Endothelial cell of umbilical vein (primary cell): ENCODE data around the gene FST. TPM values are rescaled to one million over a fixed set of nuclear protein-coding genes. Genes with fewer than 3 reads are reported as not detected.

Experiments
- BruUV-seq: library from RNA; stranded (reverse); fragments of 400-500 nt; replicated peaks from 2 replicates; lab custom pipeline; 2021; lab: Mats Ljungman, UMichigan
- CTCF ChIA-PET: fragments of 300-600, 350-600 bp; sonication (Branson Sonifier 250); formaldehyde crosslinking; loops from one replicate; lab custom pipeline; 2021; ENCODE audit warnings: antibody characterized with exemption, inconsistent platforms; lab: Charles Lee
- POLR2A ChIA-PET: fragments of 300-600, 350-600 bp; sonication (Branson Sonifier 250); formaldehyde crosslinking; loops from one replicate; lab custom pipeline; 2021; ENCODE audit warnings: antibody characterized with exemption, inconsistent platforms; lab: Charles Lee
- DNase-seq: peaks from one replicate; pipeline ENCODE4 v3.0.0-alpha.2; 2011; ENCODE audit warnings: low read depth, low spot score
- FAIRE-seq: peaks from 2 replicates; lab custom pipeline; 2011; peaks lifted over from hg19 to GRCh38; lab: Jason Lieb, UNC
- H2AFZ ChIP-seq: 2 replicates; pipeline ENCODE4 v1.6.0; 2012; ENCODE audit warnings: low read depth, low read length, control low read depth, inconsistent platforms
- H3K27ac ChIP-seq: 2 replicates; pipeline ENCODE4 v1.5.1; 2011; ENCODE audit warnings: low read depth, mild to moderate bottlenecking, control low read depth, low read length, moderate library complexity; ENCODE audit not compliant: insufficient read depth
- H3K27me3 ChIP-seq, 2 experiments: 2 replicates each; pipeline versions ENCODE4 v1.6.0 to v1.6.1; 2011; ENCODE audit warnings: low read length in 2 of 2, mixed read lengths in 1 of 2; ENCODE audit not compliant: control insufficient read depth in 2 of 2, insufficient read depth in 2 of 2
- H3K36me3 ChIP-seq, 2 experiments: 2 replicates in 1 of 2; 3 replicates in 1 of 2; pipeline ENCODE4 v1.5.1; 2011; ENCODE audit warnings: low read length in 2 of 2, mild to moderate bottlenecking in 1 of 2, moderate library complexity in 1 of 2; ENCODE audit not compliant: control insufficient read depth in 2 of 2, insufficient read depth in 2 of 2; ENCODE audit errors: extremely low read depth in 1 of 2
- H3K4me1 ChIP-seq: 3 replicates; pipeline ENCODE4 v1.5.1; 2011; ENCODE audit warnings: mild to moderate bottlenecking, low read length; ENCODE audit not compliant: control insufficient read depth, insufficient read depth; ENCODE audit errors: extremely low read depth
- H3K4me2 ChIP-seq: 2 replicates; pipeline ENCODE4 v1.6.1; 2011; ENCODE audit warnings: low read length, control low read depth, mixed read lengths; ENCODE audit not compliant: insufficient read depth
- H3K4me3 ChIP-seq, 3 experiments: fragments of 200-600 bp in 1 of 3; sonication (generic), shearing (Covaris generic) in 1 of 3; replicated peaks in 1 of 3; 2 replicates each; pipeline ENCODE4 v1.5.1; 2011 to 2016; ENCODE audit warnings: control low read depth in 3 of 3, low read length in 3 of 3, mild to moderate bottlenecking in 2 of 3, inconsistent platforms in 1 of 3, low read depth in 1 of 3, moderate library complexity in 1 of 3; ENCODE audit not compliant: insufficient read depth in 1 of 3
- H3K79me2 ChIP-seq: 2 replicates; pipeline ENCODE4 v1.6.0; 2012; ENCODE audit warnings: low read length, inconsistent platforms; ENCODE audit not compliant: control insufficient read depth, insufficient read depth
- H3K9ac ChIP-seq: replicated peaks from 2 replicates; pipeline ENCODE3; 2011; ENCODE audit warnings: low read length, control low read depth; ENCODE audit not compliant: insufficient read depth; ENCODE audit errors: extremely low read depth
- H3K9me1 ChIP-seq: replicated peaks from 3 replicates; pipeline ENCODE4 v1.6.0; 2011; ENCODE audit warnings: mild to moderate bottlenecking, low read length; ENCODE audit not compliant: control insufficient read depth, insufficient read depth; ENCODE audit errors: extremely low read depth
- H3K9me3 ChIP-seq: replicated peaks from 2 replicates; pipeline ENCODE4 v1.5.1; 2012; ENCODE audit warnings: low read length, inconsistent platforms; ENCODE audit not compliant: control insufficient read depth, insufficient read depth
- H4K20me1 ChIP-seq: replicated peaks from 2 replicates; pipeline ENCODE3; 2011; ENCODE audit warnings: mild to moderate bottlenecking, low read length; ENCODE audit not compliant: control insufficient read depth, insufficient read depth; ENCODE audit errors: extremely low read depth
- EZH2 ChIP-seq: IDR thresholded peaks from 2 replicates; pipeline ENCODE4 v1.6.1; 2012; ENCODE audit warnings: borderline replicate concordance, low read depth, mild to moderate bottlenecking, moderate library complexity, low read length, inconsistent platforms; ENCODE audit not compliant: severe bottlenecking
- FOS ChIP-seq: IDR thresholded peaks from 2 replicates; pipeline ENCODE4 v1.6.1; 2011; ENCODE audit warnings: mild to moderate bottlenecking, low read length, moderate library complexity, borderline replicate concordance; ENCODE audit not compliant: insufficient read depth
- GATA2 ChIP-seq: IDR thresholded peaks from 2 replicates; pipeline ENCODE4 v1.7.0; 2011; ENCODE audit warnings: low read depth, mild to moderate bottlenecking, moderate library complexity, mixed read lengths, low read length; ENCODE audit not compliant: insufficient read length, insufficient read depth
- JUN ChIP-seq: IDR thresholded peaks from 2 replicates; pipeline ENCODE4 v1.6.1; 2011; ENCODE audit warnings: borderline replicate concordance, low read depth; ENCODE audit not compliant: insufficient read length, insufficient read depth
- MYC ChIP-seq: IDR thresholded peaks from one replicate; pipeline ENCODE4 v1.6.1; 2011; ENCODE audit warnings: mild to moderate bottlenecking, low read depth, low read length
- POLR2A ChIP-seq: IDR thresholded peaks from 2 replicates; pipeline ENCODE4 v1.6.1; 2012; ENCODE audit warnings: low read depth, mild to moderate bottlenecking, control low read depth, low read length
- POLR2AphosphoS5 ChIP-seq: IDR thresholded peaks from 2 replicates; pipeline ENCODE4 v1.6.1; 2012; ENCODE audit warnings: low read depth, mild to moderate bottlenecking, control low read depth, low read length, moderate library complexity; ENCODE audit not compliant: insufficient read depth
- dilution Hi-C: fragments of 300-500 bp; cut with MboI; formaldehyde crosslinking; loops from one replicate; pipeline ENCODE4 v1.15.0; 2019; ENCODE audit warnings: low sequenced_read_pairs; ENCODE audit not compliant: extremely low pct_ligation_motif_present
- intact Hi-C: fragments of 100-400 bp; cut with micrococcal nuclease; formaldehyde crosslinking; loops from one replicate; pipeline ENCODE4 v1.10.0; 2022
- polyA plus RNA-seq, 4 experiments: library from polyadenylated mRNA; depleted of rRNA in 3 of 4; stranded (reverse) in 3 of 4; unstranded in 1 of 4; fragments of >200 nt; gene quantifications; 2 replicates each; pipeline versions ENCODE4 v1.2.1 to v1.2.3, GENCODE V29; 2011 to 2012; ENCODE audit warnings: missing spikeins in 1 of 4
- total RNA-seq: library from RNA; stranded (reverse); gene quantifications from 2 replicates; pipeline ENCODE4 v1.2.3, GENCODE V29; 2021
- TF ChIP-seq, protein P1 (sequence below), 2 donors: IDR thresholded peaks; 1 replicate in 1 of 2; 2 replicates in 1 of 2; pipeline ENCODE4 v1.5.1; 2011; ENCODE audit warnings: low read length in 2 of 2, mild to moderate bottlenecking in 2 of 2, moderate library complexity in 2 of 2, control low read depth in 1 of 2, inconsistent platforms in 1 of 2, low read depth in 1 of 2; ENCODE audit not compliant: insufficient read depth in 1 of 2; ENCODE audit errors: extremely low read depth in 1 of 2
- TF ChIP-seq, protein P2 (sequence below): IDR thresholded peaks from 2 replicates; pipeline ENCODE4 v1.6.1; 2011; ENCODE audit not compliant: insufficient read depth, insufficient read length

FST gene
- total and polyA plus RNA-seq, 2 donors (not counting 3 experiments of a cell fraction or from before 2014, with no cell fraction given): 20.8 to 46.0 TPM

DNA sequence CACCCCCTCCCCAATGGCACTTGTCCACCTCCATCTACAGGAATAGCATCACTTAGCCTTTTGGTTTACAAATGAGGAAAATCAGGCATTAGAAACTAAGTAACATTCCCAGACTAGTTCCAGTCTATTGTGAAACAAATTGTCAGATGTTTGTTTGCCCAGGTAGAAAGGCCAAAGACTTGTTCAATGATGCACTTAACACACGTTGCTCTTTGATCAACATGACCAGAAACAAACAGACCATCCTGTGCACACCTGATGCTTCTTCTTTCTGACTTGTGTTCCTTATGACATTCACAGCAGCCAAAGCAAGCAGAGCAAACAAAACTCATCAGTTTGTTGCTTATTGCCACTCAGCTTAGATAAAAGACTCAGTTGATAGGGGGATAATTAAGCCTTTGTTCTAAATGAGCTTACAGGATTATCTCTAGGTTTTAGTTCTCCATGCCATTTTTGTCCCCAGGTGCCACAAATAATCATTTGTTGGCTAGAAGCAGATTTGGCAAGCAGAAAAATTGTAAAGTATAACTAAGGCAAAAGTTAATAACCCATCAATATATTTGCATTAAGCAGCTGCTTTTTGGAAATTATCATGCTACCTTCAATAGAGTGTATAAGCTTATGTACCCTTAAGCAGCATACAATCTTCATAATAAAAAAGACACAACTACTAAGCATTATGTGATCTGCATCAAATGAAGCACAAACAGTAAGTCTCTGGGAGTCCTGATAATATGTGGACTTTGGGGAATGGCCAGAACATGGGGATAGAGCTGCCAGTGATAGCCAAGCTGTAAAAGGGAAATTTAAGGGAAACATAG is 26.3 kb upstream of the FST start:
- Histone ChIP-seq H3K4me2 (no peak overlapping the region), H2AFZ (no peak overlapping the region), H3K9me3 (no peaks in the 10 kb centered on the region), H3K36me3 (no peaks in the 10 kb centered on the region), H3K4me1 (no peaks in the 10 kb centered on the region), H3K4me3 (no peak overlapping the region), H3K79me2 (no peaks in the 10 kb centered on the region), H4K20me1 (no peaks in the 10 kb centered on the region), H3K27ac (no peak overlapping the region), H3K27me3 (peaks cover 0 to 13% of the 10 kb centered on the region in 2 experiments), H3K9ac (no peak overlapping the region), H3K9me1 (no peaks in the 10 kb centered on the region)
- no peak for DNase-seq
- FAIRE-seq: no peak
- dilution Hi-C loops: no loop called here
- ChIA-PET CTCF (no interaction called here), POLR2A (no interaction called here)
- intact Hi-C loops: no loop called here
- TF ChIP-seq FOS (no peak), MYC (no peak), JUN (no peak), POLR2A (no peak), GATA2 (no peak), EZH2 (no peak), POLR2AphosphoS5 (no peak)
- TF ChIP-seq, protein P1, sequence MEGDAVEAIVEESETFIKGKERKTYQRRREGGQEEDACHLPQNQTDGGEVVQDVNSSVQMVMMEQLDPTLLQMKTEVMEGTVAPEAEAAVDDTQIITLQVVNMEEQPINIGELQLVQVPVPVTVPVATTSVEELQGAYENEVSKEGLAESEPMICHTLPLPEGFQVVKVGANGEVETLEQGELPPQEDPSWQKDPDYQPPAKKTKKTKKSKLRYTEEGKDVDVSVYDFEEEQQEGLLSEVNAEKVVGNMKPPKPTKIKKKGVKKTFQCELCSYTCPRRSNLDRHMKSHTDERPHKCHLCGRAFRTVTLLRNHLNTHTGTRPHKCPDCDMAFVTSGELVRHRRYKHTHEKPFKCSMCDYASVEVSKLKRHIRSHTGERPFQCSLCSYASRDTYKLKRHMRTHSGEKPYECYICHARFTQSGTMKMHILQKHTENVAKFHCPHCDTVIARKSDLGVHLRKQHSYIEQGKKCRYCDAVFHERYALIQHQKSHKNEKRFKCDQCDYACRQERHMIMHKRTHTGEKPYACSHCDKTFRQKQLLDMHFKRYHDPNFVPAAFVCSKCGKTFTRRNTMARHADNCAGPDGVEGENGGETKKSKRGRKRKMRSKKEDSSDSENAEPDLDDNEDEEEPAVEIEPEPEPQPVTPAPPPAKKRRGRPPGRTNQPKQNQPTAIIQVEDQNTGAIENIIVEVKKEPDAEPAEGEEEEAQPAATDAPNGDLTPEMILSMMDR (IDR thresholded peaks at IDR 0.05; ENCODE audit: extremely low read depth in 1 of 2, insufficient read depth in 1 of 2, low read depth in 1 of 2, low read length in 2 of 2): no peak
- TF ChIP-seq, protein P2, sequence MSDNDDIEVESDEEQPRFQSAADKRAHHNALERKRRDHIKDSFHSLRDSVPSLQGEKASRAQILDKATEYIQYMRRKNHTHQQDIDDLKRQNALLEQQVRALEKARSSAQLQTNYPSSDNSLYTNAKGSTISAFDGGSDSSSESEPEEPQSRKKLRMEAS: no peak
- no TSS peak for BruUV-seq
